Thyroid gland (tissue), 4 donors: Measurements from ENCODE around the gene PIGZ.

Experiments used
- CTCF ChIP-seq, 6 experiments: fragments of 200-600 bp in 3 of 6; fragments of 450-650 bp in 3 of 6; sonication (generic) in 3 of 6; IDR thresholded peaks; one replicate each; pipeline ENCODE4 v1.5.1; 2016 to 2019; ENCODE audit warnings: antibody characterized with exemption in 6 of 6, mild to moderate bottlenecking in 2 of 6, inconsistent platforms in 1 of 6, moderate library complexity in 1 of 6
- POLR2A ChIP-seq, 2 donors: fragments of 450-650 bp; IDR thresholded peaks; one replicate each; pipeline ENCODE4 v1.6.1; 2017; ENCODE audit warnings: antibody characterized with exemption in 2 of 2, mild to moderate bottlenecking in 2 of 2, moderate library complexity in 1 of 2

GRCh38 chr3:196962108-196962929 lies 6.3 kb downstream of the PIGZ start:
- no peak for TF ChIP-seq CTCF (IDR thresholded peaks at IDR 0.05)
- no peak for TF ChIP-seq POLR2A (IDR thresholded peaks at IDR 0.05)
